Endodermal cell (in vitro differentiated cells): ENCODE data around the gene NXNL1. TPM values are rescaled to one million over a fixed set of nuclear protein-coding genes. Genes with fewer than 3 reads are reported as not detected.

Experiments
- DNase-seq: peaks from one replicate; pipeline ENCODE4 v3.0.0-alpha.2; 2017
- H3K27ac ChIP-seq: 2 replicates; pipeline ENCODE4 v1.5.1; 2013; ENCODE audit warnings: mild to moderate bottlenecking, low read depth, low read length, moderate library complexity
- H3K27me3 ChIP-seq: 2 replicates; pipeline ENCODE4 v1.6.1; 2013; ENCODE audit warnings: mild to moderate bottlenecking, low read length, moderate library complexity; ENCODE audit not compliant: insufficient read depth, control insufficient read depth, poor library complexity, severe bottlenecking
- H3K36me3 ChIP-seq: 2 replicates; pipeline ENCODE4 v1.7.0; 2013; ENCODE audit warnings: mild to moderate bottlenecking, low read length, moderate library complexity; ENCODE audit not compliant: control insufficient read depth, insufficient read depth
- H3K4me1 ChIP-seq: one replicate; pipeline ENCODE4 v1.7.0; 2013; ENCODE audit warnings: low read length; ENCODE audit not compliant: control insufficient read depth, insufficient read depth
- H3K4me3 ChIP-seq: 2 replicates; pipeline ENCODE4 v1.5.1; 2013; ENCODE audit warnings: mild to moderate bottlenecking, low read length, moderate library complexity
- H3K9ac ChIP-seq: 2 replicates; pipeline ENCODE4 v1.6.1; 2013; ENCODE audit warnings: mild to moderate bottlenecking, low read length, moderate library complexity; ENCODE audit not compliant: poor library complexity, severe bottlenecking; ENCODE audit errors: extremely low read depth
- H3K9me3 ChIP-seq: 2 replicates; pipeline ENCODE4 v1.6.1; 2013; ENCODE audit warnings: mild to moderate bottlenecking, low read length, moderate library complexity; ENCODE audit not compliant: control insufficient read depth
- H3K27ac Mint-ChIP-seq: 2 replicates; pipeline ENCODE4 v1.8.0; 2020; ENCODE audit warnings: mixed read lengths
- H3K27me3 Mint-ChIP-seq: 2 replicates; pipeline ENCODE4 v1.8.0; 2021; ENCODE audit warnings: mild to moderate bottlenecking, mixed read lengths; ENCODE audit not compliant: insufficient read depth
- H3K36me3 Mint-ChIP-seq: 2 replicates; pipeline ENCODE4 v1.8.0; 2020; ENCODE audit warnings: low read depth, mixed read lengths
- H3K4me1 Mint-ChIP-seq: 2 replicates; pipeline ENCODE4 v1.8.0; 2020; ENCODE audit warnings: mixed read lengths
- H3K4me3 Mint-ChIP-seq: 2 replicates; pipeline ENCODE4 v1.8.0; 2020; ENCODE audit warnings: mild to moderate bottlenecking, moderate library complexity, mixed read lengths
- H3K9me3 Mint-ChIP-seq: 2 replicates; pipeline ENCODE4 v1.8.0; 2020; ENCODE audit warnings: mild to moderate bottlenecking, mixed read lengths
- WGBS, 2 experiments: methylation state at CpG; one replicate each; pipeline versions ENCODE4 v1.1.5 to v1.1.7; 2013; ENCODE audit warnings: missing lambda C conversion rate in 2 of 2, mixed read lengths in 1 of 2; ENCODE audit not compliant: insufficient coverage in 1 of 2, insufficient read length in 1 of 2; 5-methylcytosine and 5-hydroxymethylcytosine counted together
- total RNA-seq, 2 donors: library from RNA; stranded (reverse); fragmentation: NEBNext Ultra II Directional in 1 of 2; extraction: Animal tissue kit (Norgen Biotek cat#: 25700) in 1 of 2; gene quantifications; 2 replicates in 1 of 2; 3 replicates in 1 of 2; pipeline ENCODE4 v1.2.1, GENCODE V29; 2021
- TF ChIP-seq, protein P1 (sequence below): fragments of 200-600 bp; sonication (generic); conservative IDR thresholded peaks from 2 replicates; pipeline ENCODE4 v1.5.0; 2021; ENCODE audit warnings: antibody characterized with exemption, mild to moderate bottlenecking

NXNL1 gene
- total RNA-seq, 2 donors from 2014 or later: not detected

DNA sequence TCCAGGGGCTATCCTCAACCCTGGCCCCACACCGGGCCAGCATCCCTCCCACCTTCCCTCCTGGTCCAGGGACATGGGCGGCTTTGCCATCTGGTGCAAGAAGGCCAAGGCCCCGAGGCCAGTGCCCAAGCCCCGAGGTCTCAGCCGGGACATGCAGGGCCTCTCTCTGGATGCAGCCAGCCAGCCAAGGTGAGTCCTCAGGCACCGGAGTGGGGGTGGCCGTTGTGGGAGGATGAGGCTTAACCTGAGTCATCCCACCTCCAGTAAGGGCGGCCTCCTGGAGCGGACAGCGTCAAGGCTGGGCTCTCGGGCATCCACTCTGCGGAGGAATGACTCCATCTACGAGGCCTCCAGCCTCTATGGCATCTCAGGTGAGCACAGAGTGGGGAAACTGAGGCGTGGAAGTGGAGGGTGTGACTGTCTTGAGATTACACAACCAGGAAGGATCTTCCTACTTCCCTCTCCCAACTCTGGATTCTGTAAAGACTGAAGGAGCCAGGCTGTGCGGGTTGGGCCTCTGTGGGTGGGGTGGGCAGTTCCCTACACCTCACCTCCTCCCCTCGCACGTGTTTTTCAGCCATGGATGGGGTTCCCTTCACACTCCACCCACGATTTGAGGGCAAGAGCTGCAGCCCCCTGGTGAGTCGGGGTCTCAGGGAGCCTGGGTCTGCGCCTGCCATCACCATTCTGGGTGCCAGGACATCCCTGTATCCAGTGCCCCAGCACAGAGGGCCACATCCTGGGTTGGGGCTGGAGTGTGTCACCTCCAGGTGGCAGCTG is 37.1 kb downstream of the NXNL1 start:
- Histone ChIP-seq H3K4me1 (no peaks in the 10 kb centered on the region), H3K27ac (no peak overlapping the region), H3K4me3 (no peak overlapping the region), H3K27me3 (no peaks in the 10 kb centered on the region), H3K9ac (no peak overlapping the region), H3K36me3 (peaks cover 4% of the 10 kb centered on the region), H3K9me3 (no peaks in the 10 kb centered on the region)
- no peaks in the 10 kb centered on the region for H3K27me3 Mint-ChIP-seq
- H3K36me3 Mint-ChIP-seq: peaks cover 10% of the 10 kb centered on the region
- H3K27ac Mint-ChIP-seq: no peak overlapping the region
- H3K4me3 Mint-ChIP-seq: no peak overlapping the region
- no peaks in the 10 kb centered on the region for H3K9me3 Mint-ChIP-seq
- TF ChIP-seq, protein P1, sequence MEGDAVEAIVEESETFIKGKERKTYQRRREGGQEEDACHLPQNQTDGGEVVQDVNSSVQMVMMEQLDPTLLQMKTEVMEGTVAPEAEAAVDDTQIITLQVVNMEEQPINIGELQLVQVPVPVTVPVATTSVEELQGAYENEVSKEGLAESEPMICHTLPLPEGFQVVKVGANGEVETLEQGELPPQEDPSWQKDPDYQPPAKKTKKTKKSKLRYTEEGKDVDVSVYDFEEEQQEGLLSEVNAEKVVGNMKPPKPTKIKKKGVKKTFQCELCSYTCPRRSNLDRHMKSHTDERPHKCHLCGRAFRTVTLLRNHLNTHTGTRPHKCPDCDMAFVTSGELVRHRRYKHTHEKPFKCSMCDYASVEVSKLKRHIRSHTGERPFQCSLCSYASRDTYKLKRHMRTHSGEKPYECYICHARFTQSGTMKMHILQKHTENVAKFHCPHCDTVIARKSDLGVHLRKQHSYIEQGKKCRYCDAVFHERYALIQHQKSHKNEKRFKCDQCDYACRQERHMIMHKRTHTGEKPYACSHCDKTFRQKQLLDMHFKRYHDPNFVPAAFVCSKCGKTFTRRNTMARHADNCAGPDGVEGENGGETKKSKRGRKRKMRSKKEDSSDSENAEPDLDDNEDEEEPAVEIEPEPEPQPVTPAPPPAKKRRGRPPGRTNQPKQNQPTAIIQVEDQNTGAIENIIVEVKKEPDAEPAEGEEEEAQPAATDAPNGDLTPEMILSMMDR: no peak
- peaks cover 13% of the 10 kb centered on the region for H3K4me1 Mint-ChIP-seq
- WGBS, 2 experiments: 92 to 93% methylated on average over 10 to 20 of the region's 20 CpGs
- no peak for DNase-seq

DNA sequence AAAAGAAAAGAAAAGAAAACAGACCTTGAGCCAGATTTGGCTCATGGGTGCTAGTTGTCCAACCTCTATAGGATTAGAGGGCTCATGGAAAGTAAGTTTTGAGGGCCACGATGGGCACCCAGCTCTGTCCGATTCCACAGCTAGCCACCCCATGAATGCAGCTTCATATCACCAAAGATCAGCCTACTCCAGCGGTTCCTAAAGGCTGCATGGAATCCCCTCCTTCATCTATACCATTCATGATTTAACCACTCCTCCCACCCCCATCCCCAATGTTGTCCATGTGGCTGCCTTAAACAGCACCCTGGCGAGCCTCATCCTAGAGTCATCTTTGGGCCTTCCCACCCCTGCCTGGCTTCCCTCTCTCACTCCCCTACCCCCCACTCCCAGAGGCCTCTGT is 38.8 kb downstream of the NXNL1 start:
- H3K4me1 Mint-ChIP-seq: peaks cover 13% of the 10 kb centered on the region
- no peak overlapping the region for H3K27ac Mint-ChIP-seq
- no peak overlapping the region for H3K9ac ChIP-seq
- peaks cover 10% of the 10 kb centered on the region for H3K36me3 Mint-ChIP-seq
- no peak overlapping the region for H3K4me3 Mint-ChIP-seq
- H3K27ac ChIP-seq: no peak overlapping the region
- DNase-seq: no peak
- no peaks in the 10 kb centered on the region for H3K9me3 Mint-ChIP-seq
- no peaks in the 10 kb centered on the region for H3K27me3 ChIP-seq
- TF ChIP-seq, protein P1: no peak
- no peaks in the 10 kb centered on the region for H3K4me1 ChIP-seq
- peaks cover 2% of the 10 kb centered on the region for H3K27me3 Mint-ChIP-seq
- H3K9me3 ChIP-seq: no peaks in the 10 kb centered on the region
- H3K4me3 ChIP-seq: no peak overlapping the region
- peaks cover 4% of the 10 kb centered on the region for H3K36me3 ChIP-seq
- WGBS, 2 experiments: 95 to 100% methylated on average over 3 to 4 of the region's 4 CpGs

DNA sequence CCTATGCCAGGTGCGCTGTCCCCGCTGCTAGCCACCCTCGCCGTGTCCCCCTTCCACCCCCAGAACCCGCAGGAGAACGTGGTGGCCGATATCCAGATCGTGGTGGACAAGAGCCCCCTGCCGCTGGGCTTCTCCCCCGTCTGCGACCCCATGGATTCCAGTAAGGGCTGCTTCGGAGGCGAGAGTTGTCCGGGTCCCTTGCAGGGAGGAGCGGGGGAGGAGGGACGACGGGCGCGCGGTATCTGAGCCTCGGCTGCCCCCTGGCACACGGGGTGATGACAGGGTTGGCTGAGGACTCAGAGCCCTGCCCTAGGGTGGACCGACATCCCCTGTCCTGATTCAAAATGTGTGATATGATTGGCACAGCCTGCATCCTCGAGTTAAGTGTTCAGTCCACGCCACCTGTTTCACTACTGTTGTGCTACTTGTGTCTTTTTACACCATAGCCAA is 40.2 kb downstream of the NXNL1 start:
- DNase-seq: peak; percentile 80
- TF ChIP-seq, protein P1: peak; percentile 50
- Mint-ChIP-seq H3K36me3 (peaks cover 10% of the 10 kb centered on the region), H3K27ac (peak overlapping the region; percentile 72), H3K4me3 (peak overlapping the region; percentile 82), H3K9me3 (no peaks in the 10 kb centered on the region), H3K4me1 (peaks cover 17% of the 10 kb centered on the region), H3K27me3 (peaks cover 5% of the 10 kb centered on the region)
- Histone ChIP-seq H3K4me1 (no peaks in the 10 kb centered on the region), H3K9me3 (no peaks in the 10 kb centered on the region), H3K27ac (no peak overlapping the region), H3K4me3 (peak overlapping the region; percentile 86), H3K27me3 (no peaks in the 10 kb centered on the region), H3K9ac (peak overlapping the region; percentile 44), H3K36me3 (peaks cover 4% of the 10 kb centered on the region)
- 14 to 16% methylated on average over 10 to 25 of the region's 25 CpGs for WGBS, 2 experiments
